GM12892 (cell line): ENCODE measurements around the gene ZNF827.

Experiments
- POLR2A ChIP-seq: IDR thresholded peaks from 2 replicates; pipeline ENCODE4 v1.6.1; 2011; ENCODE audit warnings: low read depth, low read length, control low read depth
- POLR2AphosphoS5 ChIP-seq: IDR thresholded peaks from 2 replicates; pipeline ENCODE4 v1.6.1; 2011; ENCODE audit warnings: low read depth, low read length, control low read depth
- TAF1 ChIP-seq: IDR thresholded peaks from 2 replicates; pipeline ENCODE4 v1.6.1; 2011; ENCODE audit warnings: low read depth, mild to moderate bottlenecking, control low read depth, low read length, borderline replicate concordance

GRCh38 chr4:145873901-145874300 is 64.7 kb downstream of the ZNF827 start:
- TF ChIP-seq POLR2A (no peak), POLR2AphosphoS5 (no peak), TAF1 (no peak)
